DMS79 treated with DMSO at 0.1 percent for 48 hours (cell line): ENCODE data around the gene MALRD1.

Experiments
- DNase-seq: peaks from one replicate; lab custom pipeline; 2025; lab: John Stamatoyannopoulos, UW

MALRD1 gene

GRCh38 chr10:19231034-19231433 lies 182.4 kb downstream of the MALRD1 start:
- no peak for DNase-seq

- DNase-seq = no peak
These were observed 197.5 kb downstream of the MALRD1 start for GRCh38 chr10:19245889-19246752.

- DNase-seq = no peak
These were observed 199.2 kb downstream of the MALRD1 start for GRCh38 chr10:19247843-19248242.

GRCh38 chr10:19250546-19250945 lies 201.9 kb downstream of the MALRD1 start:
- DNase-seq = no peak

GRCh38 chr10:19252531-19252930 lies 203.9 kb downstream of the MALRD1 start:
- DNase-seq = no peak

- no peak for DNase-seq
These were observed 207.7 kb downstream of the MALRD1 start for GRCh38 chr10:19256331-19256730.

GRCh38 chr10:19263262-19263661 lies 214.7 kb downstream of the MALRD1 start:
- no peak for DNase-seq

GRCh38 chr10:19283285-19283684 lies 234.7 kb downstream of the MALRD1 start:
- no peak for DNase-seq

- DNase-seq = no peak
These were observed 235.2 kb downstream of the MALRD1 start for GRCh38 chr10:19283786-19284185.

GRCh38 chr10:19290770-19291169 lies 242.2 kb downstream of the MALRD1 start:
- DNase-seq = no peak

- DNase-seq = no peak
These were observed 245.6 kb downstream of the MALRD1 start for GRCh38 chr10:19294233-19294632.

- no peak for DNase-seq
These were observed 251.0 kb downstream of the MALRD1 start for GRCh38 chr10:19299645-19300044.

- DNase-seq = no peak
These were observed 253.5 kb downstream of the MALRD1 start for GRCh38 chr10:19302117-19302516.

GRCh38 chr10:19310066-19310465 lies 261.5 kb downstream of the MALRD1 start:
- DNase-seq = no peak

- no peak for DNase-seq
These were observed 267.7 kb downstream of the MALRD1 start for GRCh38 chr10:19316204-19316870.

- DNase-seq = no peak
These were observed 269.4 kb downstream of the MALRD1 start for GRCh38 chr10:19317952-19318351.

- DNase-seq = no peak
These were observed 277.0 kb downstream of the MALRD1 start for GRCh38 chr10:19325581-19325980.

- no peak for DNase-seq
These were observed 280.0 kb downstream of the MALRD1 start for GRCh38 chr10:19328582-19328981.

GRCh38 chr10:19329475-19329874 lies 280.9 kb downstream of the MALRD1 start:
- no peak for DNase-seq

GRCh38 chr10:19332304-19332703 lies 283.7 kb downstream of the MALRD1 start:
- no peak for DNase-seq

GRCh38 chr10:19333631-19334030 lies 285.0 kb downstream of the MALRD1 start:
- no peak for DNase-seq

- no peak for DNase-seq
These were observed 299.0 kb downstream of the MALRD1 start for GRCh38 chr10:19347621-19348020.

- no peak for DNase-seq
These were observed 318.6 kb downstream of the MALRD1 start for GRCh38 chr10:19367176-19367575.
